GM19193 (cell line): Measurements from ENCODE around the gene PRR16.

Source experiments
- POLR2A ChIP-seq: IDR thresholded peaks from 4 replicates; pipeline ENCODE4 v1.6.1; 2011; ENCODE audit not compliant: insufficient read depth, insufficient read length; ENCODE audit errors: extremely low read depth

Gene PRR16

GRCh38 chr5:120684213-120684612, 220.1 kb downstream of the PRR16 start:
- no peak for TF ChIP-seq POLR2A

DNA sequence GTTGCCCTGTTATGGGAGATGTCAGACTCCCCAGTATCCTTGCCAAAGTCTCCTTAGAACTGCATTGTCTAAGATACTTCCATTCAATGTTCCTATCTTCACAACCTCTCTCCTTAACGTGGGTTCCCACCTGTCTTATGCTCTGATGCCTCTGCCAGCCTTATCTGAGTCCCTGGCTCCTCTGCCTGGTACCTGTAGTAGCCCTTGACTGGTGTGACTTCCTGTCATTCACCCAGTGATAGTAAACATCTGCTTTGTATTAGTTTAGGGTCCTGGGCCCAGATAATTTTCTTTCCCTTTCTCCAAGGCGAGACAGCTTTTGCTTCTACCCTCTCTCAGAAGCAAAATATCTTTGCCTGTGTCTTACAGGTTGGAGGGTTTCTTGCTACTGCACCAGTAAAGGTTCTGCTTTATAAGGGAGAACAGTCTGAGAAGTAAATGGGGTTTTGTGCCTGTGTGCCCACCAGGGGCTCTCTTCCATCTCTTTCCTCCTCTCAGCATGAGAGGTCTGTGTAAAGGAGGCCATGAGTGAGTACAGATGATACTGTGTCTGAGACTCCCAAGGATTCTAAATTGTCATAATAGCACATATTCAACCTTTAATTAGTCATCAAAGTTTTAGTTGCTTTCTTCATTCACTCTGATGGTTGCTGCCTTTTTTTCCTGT, 220.8 kb downstream of the PRR16 start:
- no peak for TF ChIP-seq POLR2A

DNA sequence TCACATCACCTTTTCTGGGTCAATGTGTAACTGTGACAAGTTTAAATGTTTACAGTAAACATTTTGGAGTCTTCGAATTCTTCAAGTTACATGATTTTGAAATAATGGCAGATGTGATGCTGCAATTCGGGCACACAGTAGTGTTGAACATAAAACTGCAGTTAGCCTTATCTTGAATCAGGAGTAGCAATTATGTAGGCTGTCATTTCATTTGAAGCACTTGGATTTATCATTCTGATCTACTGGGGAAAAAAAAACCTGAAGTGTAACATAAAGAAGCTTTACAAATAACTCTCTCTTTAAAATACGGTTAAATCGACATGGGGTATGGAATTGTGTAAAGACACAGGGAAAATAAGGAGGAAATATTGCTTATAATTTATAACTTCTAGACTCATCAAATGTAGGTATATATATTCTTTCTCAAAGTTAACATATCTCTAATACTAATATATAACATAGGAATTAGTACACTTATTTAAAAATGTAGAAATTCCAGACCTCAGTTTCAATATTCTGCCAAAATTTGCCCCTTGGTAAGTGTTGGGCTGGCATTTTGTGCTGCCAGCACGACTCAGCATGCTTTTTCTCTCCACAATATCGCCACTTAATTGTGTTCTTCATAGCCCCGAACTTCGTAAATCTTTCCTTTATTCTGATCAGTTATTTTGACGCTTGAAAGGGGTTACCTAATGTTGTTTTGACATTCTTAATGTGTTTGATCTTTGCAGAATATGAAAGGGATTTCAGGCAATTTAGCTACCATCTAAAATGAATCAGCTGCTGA, 226.7 kb downstream of the PRR16 start:
- no peak for TF ChIP-seq POLR2A

DNA sequence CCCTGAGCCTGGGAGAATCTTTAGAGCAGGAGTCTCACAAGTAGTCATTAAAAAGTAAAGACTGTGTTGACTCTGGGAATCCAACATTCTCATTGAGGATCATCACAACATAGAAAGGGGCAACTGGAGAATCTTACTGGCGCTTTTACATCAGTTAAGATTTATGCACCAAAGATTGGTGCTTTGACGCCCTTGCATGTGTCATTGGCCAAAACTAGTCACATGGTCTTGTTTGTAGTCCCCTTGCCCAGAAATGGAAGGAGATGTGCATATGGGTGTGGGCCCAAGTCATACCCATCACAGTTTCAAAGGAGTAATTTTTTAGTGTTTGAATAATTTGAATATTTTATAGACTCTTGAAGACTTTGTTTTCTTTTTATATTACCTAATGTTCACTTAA, 228.2 kb downstream of the PRR16 start:
- TF ChIP-seq POLR2A, result no peak

DNA sequence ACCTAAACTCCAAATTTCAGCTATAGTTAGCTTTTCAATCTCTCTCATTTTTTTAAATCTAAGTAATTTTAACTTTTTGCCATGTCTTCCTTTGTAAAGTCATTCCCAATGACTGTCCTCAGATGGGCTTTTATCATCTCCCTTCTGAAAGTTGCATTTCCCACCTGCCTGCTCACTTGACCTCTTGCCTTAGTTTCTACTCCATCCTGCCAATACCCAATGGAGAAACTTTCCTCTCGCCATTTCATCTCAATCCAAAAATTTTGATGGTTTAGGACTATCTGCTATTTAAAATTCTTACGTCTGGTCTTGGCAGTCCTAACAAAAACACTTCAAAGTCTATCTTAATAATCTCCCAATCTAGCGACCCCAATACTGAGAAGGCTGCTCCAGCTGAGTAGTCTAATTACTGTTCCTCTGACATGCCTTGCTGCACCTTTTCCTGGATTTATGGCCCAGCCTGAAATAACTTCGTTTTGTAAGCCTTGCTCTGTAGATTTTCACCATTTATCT, 231.3 kb downstream of the PRR16 start:
- TF ChIP-seq POLR2A, result no peak

DNA sequence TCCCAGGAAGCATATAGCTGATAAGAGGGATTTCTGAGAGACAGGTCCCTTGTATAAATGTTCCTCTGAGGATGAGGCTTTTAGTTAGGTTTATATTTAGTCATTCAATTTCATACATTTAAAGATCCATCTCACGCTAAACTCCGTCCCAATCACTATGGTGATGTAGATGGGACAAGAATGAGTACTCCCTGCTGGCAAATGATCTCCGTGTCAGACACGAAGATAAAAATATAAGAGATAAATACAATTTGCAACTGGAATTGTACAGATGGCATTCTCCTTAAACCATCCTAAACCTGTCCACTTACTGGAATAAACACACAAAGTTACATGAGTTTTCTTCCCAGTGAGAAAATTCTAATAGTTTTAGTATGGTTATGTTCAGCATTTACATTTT, 233.0 kb downstream of the PRR16 start:
- no peak for TF ChIP-seq POLR2A

DNA sequence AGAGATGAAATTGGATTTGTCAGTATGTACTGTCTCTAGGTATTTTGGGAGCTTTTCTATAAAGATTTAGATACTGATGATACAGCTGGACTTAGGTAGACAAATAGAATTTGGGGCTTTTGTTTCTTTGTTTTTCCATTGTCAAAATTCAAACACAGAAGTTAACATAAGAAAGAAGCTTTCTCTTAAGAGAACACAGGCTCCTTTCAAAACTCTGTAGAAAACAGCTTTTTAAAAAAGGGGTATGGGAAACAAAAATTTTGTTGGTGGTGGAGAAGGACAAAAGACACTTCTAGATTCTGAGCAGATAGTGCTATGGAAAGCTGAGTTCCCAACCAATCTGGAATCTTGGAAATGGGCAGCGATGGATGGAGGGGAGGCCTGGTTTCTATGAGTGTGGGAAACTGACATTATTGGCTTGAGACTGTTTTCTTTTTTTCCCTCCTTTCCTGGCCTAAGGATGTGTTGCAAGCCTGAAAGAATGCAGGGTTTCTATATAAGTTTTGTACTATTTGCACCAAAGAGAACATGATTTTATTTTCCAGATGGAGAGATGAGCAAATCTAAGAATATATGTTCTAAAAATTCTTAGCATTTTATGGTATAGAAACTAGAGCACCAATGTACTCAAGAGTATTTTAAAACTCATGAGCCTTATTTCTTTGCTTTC, 240.0 kb downstream of the PRR16 start:
- TF ChIP-seq POLR2A, result no peak

- no peak for TF ChIP-seq POLR2A
These were observed 242.8 kb downstream of the PRR16 start for GRCh38 chr5:120706877-120707276.

DNA sequence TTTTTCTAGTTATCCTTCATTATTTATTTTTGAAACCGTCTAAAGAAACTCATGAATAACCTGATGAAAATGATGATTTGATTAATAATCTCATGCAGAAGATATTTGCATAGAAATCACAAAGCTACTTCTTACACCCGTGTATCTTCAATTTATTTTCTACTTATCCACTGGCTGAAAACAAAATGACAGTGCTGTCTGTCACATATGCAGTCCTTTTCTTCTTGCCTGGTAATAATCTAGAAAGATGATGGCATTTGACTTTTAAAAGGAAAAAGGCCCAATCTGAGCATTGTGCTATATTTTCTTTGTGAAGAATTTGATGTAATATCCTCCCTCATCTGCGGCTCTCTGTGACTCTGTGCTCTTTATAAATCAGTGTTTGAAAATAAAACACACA, 253.3 kb downstream of the PRR16 start:
- TF ChIP-seq POLR2A, result no peak

DNA sequence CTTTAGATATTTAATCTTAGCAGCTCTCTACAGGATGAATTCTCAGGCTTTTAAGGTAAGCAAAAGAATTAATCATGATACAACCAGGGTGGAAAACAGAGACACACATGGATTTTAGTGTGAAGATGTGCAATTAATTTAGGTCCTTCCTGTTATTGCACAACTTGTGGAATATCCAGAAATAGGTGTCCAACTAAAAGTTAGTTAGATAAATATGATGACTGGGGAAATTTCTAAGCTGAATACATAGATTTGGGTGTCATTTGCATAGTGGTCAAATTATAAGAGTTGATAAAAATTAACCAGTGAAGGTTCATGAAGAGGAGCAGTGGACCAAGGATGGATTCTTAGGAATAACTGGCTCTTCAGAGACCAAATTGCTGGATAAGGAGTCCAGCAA, 266.1 kb downstream of the PRR16 start:
- TF ChIP-seq POLR2A, result no peak

DNA sequence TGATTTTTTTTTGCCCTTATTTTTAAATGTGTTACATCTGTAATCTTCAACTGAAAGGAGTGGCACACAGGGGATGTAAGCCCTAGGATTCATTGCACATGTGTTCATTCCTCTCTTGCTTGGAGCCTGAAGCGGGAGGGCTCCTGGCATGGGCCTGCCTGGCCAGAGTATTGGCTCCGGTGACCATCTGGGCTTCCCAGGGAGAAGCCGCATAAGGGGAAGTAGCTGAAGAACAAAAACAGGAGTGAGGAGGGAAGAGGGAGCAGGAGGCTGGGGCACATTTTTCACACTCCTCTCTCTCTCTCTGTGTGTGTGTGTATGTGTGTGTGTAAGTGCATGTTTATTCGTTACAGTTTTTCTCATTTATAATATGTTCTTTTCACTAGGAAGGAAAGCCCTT, 269.9 kb downstream of the PRR16 start:
- no peak for TF ChIP-seq POLR2A

- TF ChIP-seq POLR2A, result no peak
These were observed 271.0 kb downstream of the PRR16 start for GRCh38 chr5:120735076-120735475.
